Liver (tissue), 3 donors: ENCODE data around the gene FBXO4.

ENCODE experiments used
- ATF3 ChIP-seq: IDR thresholded peaks from 2 replicates; pipeline ENCODE4 v1.6.1; 2016; ENCODE audit warnings: antibody characterized with exemption
- CTCF ChIP-seq: fragments of 150-350 bp; IDR thresholded peaks from 2 replicates; pipeline ENCODE4 v1.5.1; 2017; ENCODE audit warnings: improper control_type of control experiment, low read depth, low read length; ENCODE audit not compliant: missing input control
- EGR1 ChIP-seq, 2 donors: IDR thresholded peaks; 2 replicates each; pipeline ENCODE4 v1.6.1; 2016 to 2018; ENCODE audit warnings: antibody characterized with exemption in 2 of 2, low read depth in 2 of 2
- FOXA1 ChIP-seq: IDR thresholded peaks from 2 replicates; pipeline ENCODE4 v1.6.1; 2016; ENCODE audit warnings: antibody characterized with exemption
- GABPA ChIP-seq, 2 donors: IDR thresholded peaks in 1 of 2; conservative IDR thresholded peaks in 1 of 2; 2 replicates each; pipeline ENCODE4 v1.6.1; 2016; ENCODE audit warnings: antibody characterized with exemption in 2 of 2, mild to moderate bottlenecking in 1 of 2, moderate library complexity in 1 of 2
- MAX ChIP-seq: IDR thresholded peaks from 2 replicates; pipeline ENCODE4 v1.6.1; 2016; ENCODE audit warnings: antibody characterized with exemption
- REST ChIP-seq: IDR thresholded peaks from 2 replicates; pipeline ENCODE4 v1.6.1; 2016; ENCODE audit warnings: antibody characterized with exemption, mild to moderate bottlenecking
- RXRA ChIP-seq, 2 donors: IDR thresholded peaks; 2 replicates each; pipeline ENCODE4 v1.6.1; 2017 to 2018; ENCODE audit warnings: antibody characterized with exemption in 2 of 2, mild to moderate bottlenecking in 1 of 2
- donor health status: healthy.
- donor health status: healthy.

GRCh38 chr5:41967401-41967800 lies 42.3 kb downstream of the FBXO4 start:
- no peak for TF ChIP-seq ATF3
- TF ChIP-seq CTCF = no peak
- TF ChIP-seq GABPA (IDR thresholded peaks at IDR 0.05 in 1 of 2, conservative IDR thresholded peaks at IDR 0.05 in 1 of 2) = no peak
- TF ChIP-seq FOXA1 = no peak
- no peak for TF ChIP-seq RXRA (IDR thresholded peaks at IDR 0.05)
- no peak for TF ChIP-seq REST
- no peak for TF ChIP-seq MAX
- no peak for TF ChIP-seq EGR1 (IDR thresholded peaks at IDR 0.05; ENCODE audit: low read depth in 2 of 2)
